SH-SY5Y (cell line): ENCODE data around the gene PAGE2B.

ENCODE experiments used
- GATA2 ChIP-seq: IDR thresholded peaks from 2 replicates; pipeline ENCODE4 v1.6.1; 2011; ENCODE audit warnings: mild to moderate bottlenecking, low read depth, low read length
- GATA3 ChIP-seq: IDR thresholded peaks from 2 replicates; pipeline ENCODE4 v1.6.1; 2011; ENCODE audit warnings: low read depth, mild to moderate bottlenecking, low read length, moderate library complexity

GRCh38 chrX:55072286-55072685 is 2.5 kb upstream of the PAGE2B start:
- TF ChIP-seq GATA2 (no peak), GATA3 (no peak)
